Lung (tissue), 12 donors: ENCODE data around the gene WDR1. TPM values are rescaled to one million over a fixed set of nuclear protein-coding genes. Genes with fewer than 3 reads are reported as not detected.

Experiments
- ATAC-seq: fragments of 200-7000 bp; cut with Tn5 transposase; one replicate; pipeline ENCODE4 v1.9.1; 2020; ENCODE audit warnings: moderate number of reproducible peaks; ENCODE audit not compliant: insufficient read depth, low FRiP score
- DNase-seq, 3 donors: peaks; one replicate each; pipeline ENCODE4 v3.0.0-alpha.2; 2013 to 2017
- H3K27ac ChIP-seq, 2 donors: one replicate each; pipeline ENCODE4 v1.5.1; 2013; ENCODE audit warnings: mild to moderate bottlenecking in 2 of 2, moderate library complexity in 2 of 2, control low read depth in 1 of 2, inconsistent platforms in 1 of 2, low read depth in 1 of 2, low read length in 1 of 2
- H3K27me3 ChIP-seq, 3 donors: one replicate each; pipeline ENCODE4 v1.5.1; 2013; ENCODE audit warnings: low read length in 2 of 3; ENCODE audit not compliant: control insufficient read depth in 3 of 3, insufficient read depth in 3 of 3
- H3K36me3 ChIP-seq, 4 donors: one replicate each; pipeline ENCODE4 v1.5.1; 2013; ENCODE audit warnings: low read length in 4 of 4, mild to moderate bottlenecking in 1 of 4, moderate library complexity in 1 of 4; ENCODE audit not compliant: control insufficient read depth in 4 of 4, insufficient read depth in 4 of 4
- H3K4me1 ChIP-seq, 5 donors: one replicate each; pipeline ENCODE4 v1.5.1; 2013; ENCODE audit warnings: low read length in 5 of 5, mild to moderate bottlenecking in 2 of 5, moderate library complexity in 1 of 5; ENCODE audit not compliant: control insufficient read depth in 5 of 5, insufficient read depth in 5 of 5
- H3K4me3 ChIP-seq: one replicate; pipeline ENCODE4 v1.5.1; 2013; ENCODE audit warnings: mild to moderate bottlenecking, control low read depth, moderate library complexity
- H3K9ac ChIP-seq, 2 donors: one replicate each; pipeline ENCODE4 v1.5.1; 2013; ENCODE audit warnings: low read length in 2 of 2, control low read depth in 1 of 2; ENCODE audit not compliant: insufficient read depth in 1 of 2
- H3K9me3 ChIP-seq, 4 donors: one replicate each; pipeline ENCODE4 v1.5.1; 2013; ENCODE audit warnings: low read length in 3 of 4, mild to moderate bottlenecking in 1 of 4, moderate library complexity in 1 of 4; ENCODE audit not compliant: control insufficient read depth in 4 of 4, insufficient read depth in 3 of 4
- WGBS, 2 donors: extraction: QIAGEN DNeasy Blood & Tissue Kit; methylation state at CpG; one replicate each; pipeline ENCODE4 v1.1.7; 2013; 5-methylcytosine and 5-hydroxymethylcytosine counted together
- polyA plus RNA-seq, 2 donors: library from polyadenylated mRNA; stranded (reverse); fragments of 200-250 nt; gene quantifications; one replicate each; pipeline ENCODE4 v1.2.1, GENCODE V29; 2013
- total RNA-seq, 2 donors: library from RNA; depleted of rRNA in 1 of 2; stranded (reverse); fragments of >200 nt in 1 of 2; gene quantifications; one replicate each; pipeline ENCODE4 v1.2.1, GENCODE V29; 2014 to 2021
- TF ChIP-seq, protein P1 (sequence below): IDR thresholded peaks from 2 replicates; pipeline ENCODE4 v1.5.1; 2012; ENCODE audit warnings: mild to moderate bottlenecking; ENCODE audit errors: control extremely low read depth, extremely low read depth
- donor health status: control.
- donor health status: control.
- donor health status: Bipolar disorder and iron deficiency.
- donor health status: healthy.
- donor health status: DM: yes; HTN: yes; CAD: no.

WDR1 gene
- total and polyA plus RNA-seq, 4 donors, result 72.0 to 325 (median 205) TPM

DNA sequence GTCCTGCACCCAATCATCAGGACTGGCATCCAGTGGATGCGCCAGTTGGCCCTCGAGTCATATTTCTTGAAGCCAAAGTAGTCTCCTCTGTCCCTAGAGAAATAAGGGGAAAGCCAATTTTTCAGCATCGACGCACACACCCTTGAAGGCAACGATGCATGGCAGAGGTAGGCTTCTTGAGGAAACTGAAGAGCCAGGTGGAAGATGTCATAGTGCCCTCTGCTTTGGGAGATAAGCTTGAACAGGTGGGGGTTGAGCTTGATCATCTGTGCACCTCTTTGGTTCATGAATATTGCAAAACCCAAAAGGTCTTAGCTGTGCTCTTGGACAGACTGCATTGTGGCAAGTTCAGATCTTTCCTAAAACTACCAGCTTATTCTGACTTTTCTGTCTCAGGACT lies 34.6 kb upstream of the WDR1 start:
- Histone ChIP-seq H3K9ac (no peak overlapping the region), H3K36me3 (no peaks in the 10 kb centered on the region), H3K27ac (no peak overlapping the region), H3K4me3 (no peak overlapping the region), H3K4me1 (no peaks in the 10 kb centered on the region), H3K9me3 (peaks cover 0 to 4% (median 0%) of the 10 kb centered on the region in 4 donors), H3K27me3 (no peaks in the 10 kb centered on the region)
- WGBS, 2 donors, result 91 to 92% methylated on average over 5 of the region's 5 CpGs
- ATAC-seq (no peak), DNase-seq (no peak)
- TF ChIP-seq, protein P1, sequence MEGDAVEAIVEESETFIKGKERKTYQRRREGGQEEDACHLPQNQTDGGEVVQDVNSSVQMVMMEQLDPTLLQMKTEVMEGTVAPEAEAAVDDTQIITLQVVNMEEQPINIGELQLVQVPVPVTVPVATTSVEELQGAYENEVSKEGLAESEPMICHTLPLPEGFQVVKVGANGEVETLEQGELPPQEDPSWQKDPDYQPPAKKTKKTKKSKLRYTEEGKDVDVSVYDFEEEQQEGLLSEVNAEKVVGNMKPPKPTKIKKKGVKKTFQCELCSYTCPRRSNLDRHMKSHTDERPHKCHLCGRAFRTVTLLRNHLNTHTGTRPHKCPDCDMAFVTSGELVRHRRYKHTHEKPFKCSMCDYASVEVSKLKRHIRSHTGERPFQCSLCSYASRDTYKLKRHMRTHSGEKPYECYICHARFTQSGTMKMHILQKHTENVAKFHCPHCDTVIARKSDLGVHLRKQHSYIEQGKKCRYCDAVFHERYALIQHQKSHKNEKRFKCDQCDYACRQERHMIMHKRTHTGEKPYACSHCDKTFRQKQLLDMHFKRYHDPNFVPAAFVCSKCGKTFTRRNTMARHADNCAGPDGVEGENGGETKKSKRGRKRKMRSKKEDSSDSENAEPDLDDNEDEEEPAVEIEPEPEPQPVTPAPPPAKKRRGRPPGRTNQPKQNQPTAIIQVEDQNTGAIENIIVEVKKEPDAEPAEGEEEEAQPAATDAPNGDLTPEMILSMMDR, result no peak

DNA sequence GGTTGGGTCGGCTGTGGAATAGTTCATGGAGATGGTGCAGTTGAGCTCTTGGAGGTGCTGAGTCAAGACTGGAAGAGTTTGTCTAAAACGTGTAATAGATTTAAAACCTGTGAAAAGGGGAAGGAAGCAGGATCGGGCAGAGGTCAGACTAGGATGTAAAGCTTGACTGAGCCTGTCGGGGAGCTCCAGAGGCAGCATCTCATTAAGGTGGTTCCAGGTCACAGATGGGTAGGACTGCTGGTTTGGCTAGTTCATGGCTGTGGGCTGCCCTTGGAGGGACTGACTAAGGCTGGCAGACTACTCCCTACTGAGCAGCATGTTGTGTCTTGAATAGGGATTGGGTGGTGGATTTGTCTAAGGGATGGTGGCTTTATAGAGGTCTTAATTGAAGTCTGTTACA lies 28.4 kb upstream of the WDR1 start:
- no peak overlapping the region for H3K9ac ChIP-seq
- no peak for DNase-seq

DNA sequence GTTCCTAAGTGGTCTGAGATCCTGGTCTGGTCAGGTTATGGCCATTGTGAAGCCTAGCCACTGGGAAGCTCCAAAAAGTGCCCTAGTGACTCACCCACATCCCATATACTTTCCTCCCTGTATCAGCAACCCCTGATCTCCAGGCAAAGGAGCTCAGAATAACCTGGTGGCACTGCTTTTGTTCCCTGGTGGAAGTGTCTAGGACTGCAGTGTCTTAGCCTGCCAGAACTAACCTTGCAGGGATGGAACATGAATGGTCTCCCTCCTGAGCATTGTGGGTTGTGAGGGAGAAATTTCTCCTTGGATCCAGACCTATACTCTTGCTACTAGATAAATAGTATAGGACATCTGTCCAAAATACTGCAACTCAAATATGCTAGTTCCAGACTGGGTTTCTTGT lies 27.9 kb upstream of the WDR1 start:
- no peak overlapping the region for H3K9ac ChIP-seq
- H3K27me3 ChIP-seq, result peaks cover 0 to 8% (median 0%) of the 10 kb centered on the region in 3 donors
- H3K27ac ChIP-seq, result no peak overlapping the region
- peaks cover 0 to 5% (median 0%) of the 10 kb centered on the region in 4 donors for H3K9me3 ChIP-seq
- ATAC-seq (no peak), DNase-seq (no peak)
- no peak overlapping the region for H3K4me3 ChIP-seq
- no peaks in the 10 kb centered on the region for H3K4me1 ChIP-seq
- TF ChIP-seq, protein P1, result no peak
- no peaks in the 10 kb centered on the region for H3K36me3 ChIP-seq

More for the DNA sequence above, 28.4 kb upstream of the WDR1 start:
- TF ChIP-seq, protein P1, result no peak
- Histone ChIP-seq H3K36me3 (no peaks in the 10 kb centered on the region), H3K9me3 (peaks cover 0 to 5% (median 0%) of the 10 kb centered on the region in 4 donors), H3K4me1 (no peaks in the 10 kb centered on the region), H3K27ac (no peak overlapping the region), H3K4me3 (no peak overlapping the region), H3K27me3 (peaks cover 0 to 8% (median 0%) of the 10 kb centered on the region in 3 donors)
- no peak for ATAC-seq
- 35 to 58% methylated on average over 4 of the region's 4 CpGs for WGBS, 2 donors

DNA sequence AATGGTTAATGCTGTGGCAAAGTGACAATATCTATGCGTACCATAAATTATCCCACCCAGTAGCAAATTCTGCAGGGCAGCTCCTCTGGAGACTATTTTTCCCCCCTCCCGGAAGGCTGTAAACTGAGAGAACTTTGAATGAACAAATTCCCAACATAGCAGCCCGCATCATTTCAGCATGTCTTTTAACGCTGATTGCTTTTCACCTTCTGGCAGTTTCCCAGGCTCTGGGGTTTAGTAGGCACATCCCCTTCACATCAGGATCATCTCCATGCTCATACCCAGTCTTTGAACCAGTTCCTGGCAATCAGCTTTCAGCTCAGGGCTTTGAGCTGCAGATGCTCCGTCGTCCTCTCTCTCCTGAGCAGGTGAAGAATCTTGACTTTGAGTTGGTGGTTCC lies 26.6 kb upstream of the WDR1 start:
- TF ChIP-seq, protein P1, result no peak
- Histone ChIP-seq H3K36me3 (no peaks in the 10 kb centered on the region), H3K27me3 (peaks cover 0 to 11% (median 0%) of the 10 kb centered on the region in 3 donors), H3K9me3 (peaks cover 0 to 3% (median 0%) of the 10 kb centered on the region in 4 donors), H3K4me1 (no peaks in the 10 kb centered on the region), H3K4me3 (no peak overlapping the region), H3K27ac (no peak overlapping the region), H3K9ac (no peak overlapping the region)
- DNase-seq (no peak), ATAC-seq (no peak)
- WGBS, 2 donors, result 93 to 95% methylated on average over 6 of the region's 6 CpGs
